Stimulated activated CD4-positive, alpha-beta T cell treated with anti-CD3 and anti-CD28 coated beads, Interleukin-1b, Interleukin-23, amount 100 ng/mL, for 48 hours (primary cell): ENCODE results near the gene PPP1R9A.

Source experiments
- DNase-seq: peaks from one replicate; pipeline ENCODE4 v3.0.0-alpha.2; 2020

PPP1R9A gene

GRCh38 chr7:95213148-95213547 lies 305.8 kb downstream of the PPP1R9A start:
- no peak for DNase-seq

DNA sequence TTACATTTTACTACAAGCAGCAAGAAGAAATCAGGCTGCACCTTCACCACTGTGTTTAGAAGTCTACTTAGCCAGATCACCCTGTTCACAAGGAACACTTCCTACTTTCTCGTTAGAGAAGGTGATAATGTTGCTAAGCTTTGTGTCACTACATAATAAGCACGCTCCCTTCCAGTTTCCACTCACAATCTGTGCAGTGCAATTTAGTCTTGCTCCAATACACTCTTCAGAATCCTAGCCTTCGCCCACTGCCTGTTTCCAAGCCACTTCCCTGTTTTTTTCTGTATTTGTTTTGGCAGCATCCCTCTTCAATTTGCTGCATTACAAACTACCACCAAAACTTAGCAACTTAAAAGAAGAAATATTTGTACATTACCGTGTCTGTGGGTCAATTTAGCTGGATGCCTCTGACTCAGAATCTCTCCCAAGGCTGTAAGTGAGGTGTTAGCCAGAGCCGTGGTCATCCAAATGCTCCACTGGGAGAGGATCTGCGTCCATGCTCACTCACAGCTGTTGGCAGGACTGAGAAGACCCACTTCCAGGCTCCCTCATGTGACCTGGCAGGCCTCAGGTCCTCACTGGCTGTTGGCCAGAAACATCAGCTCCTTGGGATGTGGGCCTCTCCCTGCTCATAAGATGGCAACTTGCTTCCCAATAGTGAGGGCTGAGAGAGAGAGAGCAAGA lies 306.6 kb downstream of the PPP1R9A start:
- DNase-seq: no peak

GRCh38 chr7:95219721-95220120 lies 312.3 kb downstream of the PPP1R9A start:
- no peak for DNase-seq

- no peak for DNase-seq
Observed at GRCh38 chr7:95220328-95220727, 312.9 kb downstream of the PPP1R9A start.

DNA sequence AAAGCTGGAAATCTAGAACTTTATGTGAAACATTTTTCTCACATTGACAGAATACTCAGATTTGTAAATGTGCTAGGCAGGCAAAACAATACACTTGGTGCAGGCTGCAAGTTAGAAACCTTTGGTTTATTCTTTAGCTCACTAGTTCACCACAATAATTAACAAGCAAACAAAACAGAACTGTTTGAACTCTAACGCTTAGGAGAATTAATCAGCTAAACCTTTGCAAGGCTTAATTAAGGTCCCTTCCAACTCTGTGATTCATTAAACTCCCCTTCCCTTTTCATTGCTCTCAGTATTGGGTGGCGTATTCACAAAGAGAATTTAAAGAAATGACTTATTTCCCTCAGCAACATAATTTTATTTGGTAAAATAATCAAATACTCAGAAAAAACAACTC lies 317.9 kb downstream of the PPP1R9A start:
- no peak for DNase-seq

- no peak for DNase-seq
Observed at GRCh38 chr7:95229301-95229700, 321.9 kb downstream of the PPP1R9A start.

DNA sequence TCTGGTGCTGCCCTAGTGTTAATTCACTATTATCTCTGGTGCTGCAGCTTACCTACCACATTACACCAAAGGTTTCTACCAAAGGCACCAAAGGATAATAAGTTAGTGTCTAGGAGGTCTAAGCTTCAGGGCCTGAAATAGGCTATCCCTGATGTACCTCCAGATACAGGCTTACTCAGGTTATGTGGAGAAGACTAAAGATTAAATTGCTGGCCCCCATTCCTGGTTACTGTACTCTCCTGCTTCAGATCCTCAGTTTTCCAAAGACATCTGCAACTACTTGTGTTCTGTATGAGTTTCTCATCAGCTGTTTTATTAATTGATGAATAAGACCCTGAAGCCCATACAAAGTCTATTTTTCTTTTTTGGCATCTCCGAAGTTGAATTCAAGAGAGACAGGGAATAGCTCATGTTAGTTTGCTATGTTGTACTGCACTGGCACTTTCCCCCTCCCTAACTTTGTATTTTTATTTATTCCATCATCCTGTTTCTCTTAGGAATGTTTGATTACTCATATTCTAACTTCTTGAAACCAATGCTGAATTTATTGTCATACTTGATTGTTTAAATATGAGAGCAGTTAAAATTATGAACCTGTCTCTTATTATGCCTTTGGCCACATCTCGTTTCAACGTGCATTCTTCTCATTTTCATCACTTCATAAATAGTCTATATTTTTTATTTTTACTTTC lies 331.0 kb downstream of the PPP1R9A start:
- no peak for DNase-seq

GRCh38 chr7:95240921-95241320 lies 333.5 kb downstream of the PPP1R9A start:
- no peak for DNase-seq

- no peak for DNase-seq
Observed at GRCh38 chr7:95242266-95242665, 334.9 kb downstream of the PPP1R9A start.

- no peak for DNase-seq
Observed at GRCh38 chr7:95244616-95245015, 337.2 kb downstream of the PPP1R9A start.

- DNase-seq: no peak
Observed at GRCh38 chr7:95245828-95246500, 338.6 kb downstream of the PPP1R9A start.

GRCh38 chr7:95246831-95247370 lies 339.5 kb downstream of the PPP1R9A start:
- DNase-seq: no peak

DNA sequence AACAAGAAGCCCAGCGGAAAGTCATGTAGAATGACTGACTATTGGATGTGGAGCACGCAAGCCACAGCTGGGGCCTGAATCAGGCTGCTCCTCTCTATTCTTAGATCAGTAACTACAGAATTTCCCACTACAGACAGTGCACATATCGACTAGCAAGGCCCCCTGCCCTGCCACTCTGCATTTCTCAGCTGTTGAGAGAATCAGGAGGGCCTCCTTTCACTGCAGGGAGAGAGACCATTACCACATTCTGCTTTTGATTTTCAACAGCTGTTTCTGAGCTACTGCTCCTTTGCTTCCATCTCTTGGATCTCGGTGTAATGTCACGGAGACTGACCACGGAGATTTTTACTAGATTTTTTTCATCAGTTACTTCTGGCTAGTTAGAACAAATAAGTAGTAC lies 343.2 kb downstream of the PPP1R9A start:
- no peak for DNase-seq

- no peak for DNase-seq
Observed at GRCh38 chr7:95251966-95252365, 344.6 kb downstream of the PPP1R9A start.

- DNase-seq: no peak
Observed at GRCh38 chr7:95253986-95254385, 346.6 kb downstream of the PPP1R9A start.

DNA sequence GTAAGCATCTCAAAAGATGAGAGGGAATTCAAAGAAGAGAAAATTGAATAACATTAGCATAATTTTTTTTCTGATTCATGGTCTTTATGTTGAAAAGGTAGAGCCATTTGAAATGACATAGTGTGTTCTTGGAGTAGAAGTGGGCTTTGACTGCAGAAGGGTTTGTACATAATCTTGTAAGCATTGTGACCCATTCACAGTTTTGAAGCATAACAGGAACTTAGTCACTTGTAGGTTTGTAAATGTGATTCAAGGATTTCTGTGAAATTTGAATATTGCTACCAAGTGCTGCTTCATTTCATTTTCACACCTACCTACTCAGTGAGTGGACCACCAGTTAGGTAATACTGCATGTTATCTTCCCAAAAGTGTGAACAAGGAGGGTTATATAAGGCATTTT lies 348.3 kb downstream of the PPP1R9A start:
- no peak for DNase-seq

DNA sequence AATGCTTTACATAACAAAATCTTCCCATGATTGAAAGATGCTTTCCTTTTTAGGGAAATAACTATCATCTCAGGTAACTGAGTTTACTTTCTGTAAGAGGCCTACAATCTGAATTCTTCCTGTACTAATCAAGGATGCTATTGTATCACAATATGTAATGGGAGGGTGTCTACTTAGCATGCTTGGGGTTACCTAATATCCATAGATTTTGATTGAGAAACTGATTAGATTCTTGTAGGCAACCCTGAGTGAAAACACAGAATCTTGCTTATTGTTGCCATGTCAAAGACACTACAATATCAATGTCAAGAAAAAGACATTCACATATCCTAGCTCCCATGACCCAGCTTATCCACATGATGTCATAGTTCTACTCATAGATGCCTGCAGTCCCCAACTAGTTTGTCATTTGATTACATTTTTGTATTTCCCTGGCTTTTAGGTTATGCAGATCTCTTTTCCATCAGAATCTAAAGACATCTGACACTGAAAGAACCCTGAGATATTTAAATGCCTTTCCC lies 354.6 kb downstream of the PPP1R9A start:
- DNase-seq: no peak

DNA sequence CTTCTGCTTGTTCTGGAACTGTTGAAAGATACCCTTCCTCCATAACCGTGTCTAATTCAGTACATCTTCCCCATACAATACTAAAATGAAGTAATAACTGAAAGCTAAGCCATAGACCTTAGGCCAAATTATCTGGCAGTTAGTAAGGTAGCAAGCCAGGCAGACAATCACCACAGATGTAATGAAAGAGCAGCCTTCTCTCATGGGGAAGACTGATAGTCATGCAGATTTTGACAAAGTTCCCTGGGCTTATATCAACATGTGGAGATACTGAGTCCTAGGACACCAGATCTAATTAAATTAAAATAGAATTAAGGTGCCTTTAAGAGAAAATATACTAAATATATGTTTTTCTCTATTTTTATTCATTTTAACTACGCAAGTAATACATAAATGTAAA lies 355.5 kb downstream of the PPP1R9A start:
- no peak for DNase-seq

GRCh38 chr7:95263785-95264362 lies 356.5 kb downstream of the PPP1R9A start:
- no peak for DNase-seq

GRCh38 chr7:95264363-95264891 lies 357.0 kb downstream of the PPP1R9A start:
- DNase-seq: no peak

GRCh38 chr7:95265634-95266033 lies 358.2 kb downstream of the PPP1R9A start:
- no peak for DNase-seq

GRCh38 chr7:95267754-95268153 lies 360.4 kb downstream of the PPP1R9A start:
- DNase-seq: no peak

DNA sequence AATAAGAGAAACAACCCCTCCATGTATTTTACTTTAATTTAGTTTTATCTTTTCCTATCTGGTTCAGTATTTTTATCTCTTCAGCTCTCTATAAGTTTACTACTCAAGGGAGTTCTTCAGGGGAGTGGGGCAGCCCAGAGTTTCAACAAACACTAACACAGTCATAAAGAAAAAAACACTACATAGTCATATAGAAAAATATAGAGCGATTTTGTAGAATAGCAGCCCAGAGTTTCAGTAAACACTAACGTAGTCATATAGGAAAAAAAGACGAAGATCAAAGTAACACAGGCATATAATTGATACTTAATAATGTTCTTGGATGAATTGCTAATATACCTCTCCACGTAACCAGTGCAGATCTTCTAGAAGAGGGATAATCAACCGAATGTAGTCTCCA lies 362.2 kb downstream of the PPP1R9A start:
- no peak for DNase-seq
